HG03045 (cell line): ENCODE data around the gene GALNTL6.
"Not testable (repeated sequence)": the region's sequence is repeated elsewhere in the genome, so short reads cannot be mapped to it uniquely, and the experiment has no call there.

Experiments used
- ATAC-seq: cut with Tn5 transposase; IDR thresholded peaks from one replicate; pipeline ENCODE4 v1.9.1; 2021; ENCODE audit warnings: mild to moderate bottlenecking, moderate library complexity; ENCODE audit not compliant: unreplicated experiment

GALNTL6 gene

GRCh38 chr4:172962564-172963353, 1149.6 kb downstream of the GALNTL6 start:
- no peak for ATAC-seq

- ATAC-seq = no peak
These were observed 1150.5 kb downstream of the GALNTL6 start for GRCh38 chr4:172963498-172964294.

GRCh38 chr4:172970189-172970588, 1157.0 kb downstream of the GALNTL6 start:
- ATAC-seq = not testable (repeated sequence)

- ATAC-seq = no peak
These were observed 1161.4 kb downstream of the GALNTL6 start for GRCh38 chr4:172974586-172974985.

- no peak for ATAC-seq
These were observed 1162.5 kb downstream of the GALNTL6 start for GRCh38 chr4:172975651-172976229.

- not testable (repeated sequence) for ATAC-seq
These were observed 1164.4 kb downstream of the GALNTL6 start for GRCh38 chr4:172977491-172978041.

GRCh38 chr4:172978848-172979247, 1165.6 kb downstream of the GALNTL6 start:
- no peak for ATAC-seq

GRCh38 chr4:172979332-172979731, 1166.1 kb downstream of the GALNTL6 start:
- ATAC-seq = no peak

GRCh38 chr4:172980219-172980618, 1167.0 kb downstream of the GALNTL6 start:
- no peak for ATAC-seq

GRCh38 chr4:172982151-172982590, 1169.0 kb downstream of the GALNTL6 start:
- no peak for ATAC-seq

GRCh38 chr4:172983014-172983413, 1169.8 kb downstream of the GALNTL6 start:
- no peak for ATAC-seq

- ATAC-seq = no peak
These were observed 1170.4 kb downstream of the GALNTL6 start for GRCh38 chr4:172983631-172984030.

GRCh38 chr4:172985552-172985951, 1172.3 kb downstream of the GALNTL6 start:
- ATAC-seq = no peak

GRCh38 chr4:172986114-172986513, 1172.9 kb downstream of the GALNTL6 start:
- peak; percentile 62 for ATAC-seq

- ATAC-seq = no peak
These were observed 1177.0 kb downstream of the GALNTL6 start for GRCh38 chr4:172989984-172990820.

GRCh38 chr4:172992648-172993378, 1179.6 kb downstream of the GALNTL6 start:
- no peak for ATAC-seq

- ATAC-seq = no peak
These were observed 1182.0 kb downstream of the GALNTL6 start for GRCh38 chr4:172995161-172995560.

GRCh38 chr4:172995704-172996103, 1182.5 kb downstream of the GALNTL6 start:
- no peak for ATAC-seq

GRCh38 chr4:172996571-172997216, 1183.5 kb downstream of the GALNTL6 start:
- no peak for ATAC-seq
